Lower leg skin (tissue), 4 donors: ENCODE data around the gene IL3RA. TPM values are rescaled to one million over a fixed set of nuclear protein-coding genes. Genes with fewer than 3 reads are reported as not detected.
"Not testable (repeated sequence)": the region's sequence is repeated elsewhere in the genome, so short reads cannot be mapped to it uniquely, and the experiment has no call there.

Experiments
- DNase-seq, 2 donors: peaks; one replicate each; pipeline ENCODE4 v3.0.0-alpha.2; 2019; ENCODE audit warnings: low spot score in 2 of 2
- H3K4me3 ChIP-seq: fragments of 200-600 bp; sonication (generic); 2 replicates; pipeline ENCODE4 v1.5.1; 2017; ENCODE audit warnings: mild to moderate bottlenecking, low read depth; ENCODE audit not compliant: poor library complexity, severe bottlenecking
- CTCF ChIP-seq, 3 donors: fragments of 450-650 bp; IDR thresholded peaks; one replicate each; pipeline ENCODE4 v1.5.1; 2016; ENCODE audit warnings: antibody characterized with exemption in 3 of 3, mild to moderate bottlenecking in 3 of 3, moderate library complexity in 2 of 3
- POLR2A ChIP-seq, 2 donors: fragments of 450-650 bp; IDR thresholded peaks; one replicate each; pipeline ENCODE4 v1.6.1; 2016 to 2017; ENCODE audit warnings: antibody characterized with exemption in 2 of 2, mild to moderate bottlenecking in 1 of 2, moderate library complexity in 1 of 2
- WGBS, 2 donors: methylation state at CpG; one replicate each; pipeline ENCODE4 v1.1.5; 2018; 5-methylcytosine and 5-hydroxymethylcytosine counted together
- intact Hi-C: fragments of 100-400 bp; cut with DNase I; formaldehyde crosslinking; loops from one replicate; pipeline ENCODE4 v1.15.0; 2023; ENCODE audit warnings: low total_unique reads
- total RNA-seq, 4 donors: library from RNA; depleted of rRNA; stranded (reverse); fragments of >200 nt; gene quantifications; one replicate each; pipeline ENCODE4 v1.1.0, GENCODE V29; 2016

IL3RA gene
- total RNA-seq, 4 donors from 2014 or later, result 1.7 to 6.2 (median 4.5) TPM

- WGBS, 2 donors, result 41 to 52% methylated on average over 18 of the region's 18 CpGs
- intact Hi-C loops, result no loop called here
- H3K4me3 ChIP-seq, result peak overlapping the region; percentile 15
- DNase-seq, result no peak
- TF ChIP-seq POLR2A (IDR thresholded peaks at IDR 0.05) (no peak), CTCF (IDR thresholded peaks at IDR 0.05) (no peak)
These were observed 579 bp downstream of the IL3RA start for GRCh38 chrX:1336948-1337779.

- WGBS, 2 donors, result 80 to 83% methylated on average over 22 of the region's 22 CpGs
- no peak for TF ChIP-seq CTCF (IDR thresholded peaks at IDR 0.05)
- TF ChIP-seq POLR2A (IDR thresholded peaks at IDR 0.05), result no peak
- intact Hi-C loops, result no loop called here
- no peak overlapping the region for H3K4me3 ChIP-seq
- no peak for DNase-seq
These were observed 5.1 kb downstream of the IL3RA start for GRCh38 chrX:1341545-1342184.

GRCh38 chrX:1349606-1350005 is 13.0 kb downstream of the IL3RA start:
- DNase-seq, H3K4me3 ChIP-seq, intact Hi-C loops: not testable (repeated sequence)
- 94 to 96% methylated on average over 15 of the region's 15 CpGs for WGBS, 2 donors

- DNase-seq, result peak in 1 of 2 donors; percentile 80
- WGBS, 2 donors, result 94 to 95% methylated on average over 49 of the region's 49 CpGs
- intact Hi-C loops, result no loop called here
- TF ChIP-seq CTCF (IDR thresholded peaks at IDR 0.05), result no peak
- no peak for TF ChIP-seq POLR2A (IDR thresholded peaks at IDR 0.05)
- H3K4me3 ChIP-seq, result no peak overlapping the region
These were observed 15.6 kb downstream of the IL3RA start for GRCh38 chrX:1351981-1352714.

GRCh38 chrX:1354036-1355019 is 17.7 kb downstream of the IL3RA start:
- TF ChIP-seq POLR2A (IDR thresholded peaks at IDR 0.05) (no peak), CTCF (IDR thresholded peaks at IDR 0.05) (no peak)
- no peak for DNase-seq

More at GRCh38 chrX:1354036-1355019, 17.7 kb downstream of the IL3RA start:
- no peak overlapping the region for H3K4me3 ChIP-seq
- intact Hi-C loops, result no loop called here
- WGBS, 2 donors, result 75 to 86% methylated on average over 10 of the region's 11 CpGs
